OCI-M1 (cell line): ENCODE measurements around the gene ZNF397.
A peak's percentile ranks its signal among the peaks of the same experiment; 100 is the strongest.
"Not testable (repeated sequence)": the region's sequence is repeated elsewhere in the genome, so short reads cannot be mapped to it uniquely, and the experiment has no call there.

Experiments
- DNase-seq: peaks from one replicate; lab custom pipeline; 2025; lab: John Stamatoyannopoulos, UW

Gene ZNF397

DNA sequence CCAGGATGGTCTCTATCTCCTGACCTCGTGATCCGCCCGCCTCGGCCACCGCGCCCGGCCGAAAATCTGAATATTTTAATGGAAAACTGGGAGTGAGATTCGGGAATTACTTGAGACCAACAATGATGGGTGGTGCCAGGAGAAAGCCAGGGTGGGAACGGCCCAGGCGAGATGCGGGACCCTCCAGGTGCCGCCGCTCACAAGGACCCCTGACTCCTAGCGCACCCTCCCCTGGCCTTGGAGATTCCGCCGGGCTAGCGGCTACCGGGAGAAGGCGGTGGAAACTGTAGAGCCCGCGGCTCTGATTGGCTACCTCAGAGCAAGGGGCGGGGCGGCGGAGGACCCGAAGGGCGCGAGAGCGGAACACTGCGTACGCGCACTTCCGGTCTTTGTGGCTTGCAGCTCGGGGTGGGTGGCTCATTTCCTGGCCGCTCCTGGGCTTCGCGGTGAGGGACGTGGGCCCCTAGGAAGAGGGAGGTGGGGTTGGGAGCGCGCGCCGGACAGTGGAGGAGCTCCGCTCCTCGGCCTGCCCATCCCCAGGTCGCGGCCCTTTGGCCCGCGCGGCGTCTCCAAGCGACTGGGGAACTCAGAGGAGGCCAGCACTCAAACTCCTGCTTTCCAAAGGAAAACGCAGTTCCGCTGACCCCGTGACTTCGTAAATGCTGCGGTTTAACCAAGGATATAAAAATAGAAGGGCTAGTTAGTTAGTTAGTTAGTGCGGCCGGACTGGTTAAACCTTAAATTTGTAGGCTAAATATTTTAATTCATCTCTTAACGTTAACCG, at the start of gene ZNF397:
ZNF397 (plus strand) TSS at position 371 of the 784 bp plus-strand sequence. CDS start 1,437 bp downstream, outside the sequence.
- peak; percentile 97 for DNase-seq

DNA sequence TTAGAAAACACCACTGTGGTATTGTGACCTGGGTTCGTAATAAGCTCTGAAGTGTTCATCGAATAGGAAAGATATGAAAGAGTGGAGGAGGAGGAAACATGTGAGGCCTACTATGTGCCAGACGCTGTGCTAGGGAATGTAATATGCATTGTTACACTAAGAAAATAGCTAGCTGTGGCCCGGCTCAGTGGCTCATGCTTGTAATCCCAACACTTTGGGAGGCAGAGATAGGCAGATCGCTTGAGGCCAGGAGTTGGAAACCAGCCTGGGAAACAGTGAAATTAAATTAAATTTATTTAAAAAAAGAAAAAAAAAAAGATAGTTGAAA, 49.2 kb upstream of the ZNF397 start:
- DNase-seq, result no peak

- no peak for DNase-seq
Measured at GRCh38 chr18:35192415-35192814, 48.4 kb upstream of the ZNF397 start.

DNA sequence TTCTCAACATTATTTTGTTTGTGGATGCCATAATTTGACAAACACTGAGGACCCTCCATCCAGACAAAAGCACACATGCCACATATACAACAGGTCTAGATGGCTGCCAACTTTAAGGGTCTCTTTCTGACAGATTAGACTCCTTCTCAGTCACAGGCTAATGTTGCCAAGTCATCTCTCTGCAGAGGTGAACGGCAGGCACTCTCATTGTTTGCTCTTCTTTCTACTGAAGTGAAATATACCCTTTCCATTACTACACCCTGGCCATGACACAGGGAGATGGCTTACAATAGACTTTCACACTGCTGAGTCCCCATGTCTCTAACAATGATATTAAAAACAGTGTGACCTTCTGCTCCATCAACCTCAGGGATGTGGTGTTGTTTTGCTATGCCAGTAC, 47.5 kb upstream of the ZNF397 start:
- DNase-seq, result peak; percentile 5

- no peak for DNase-seq
Measured at GRCh38 chr18:35197296-35197695, 43.5 kb upstream of the ZNF397 start.

DNA sequence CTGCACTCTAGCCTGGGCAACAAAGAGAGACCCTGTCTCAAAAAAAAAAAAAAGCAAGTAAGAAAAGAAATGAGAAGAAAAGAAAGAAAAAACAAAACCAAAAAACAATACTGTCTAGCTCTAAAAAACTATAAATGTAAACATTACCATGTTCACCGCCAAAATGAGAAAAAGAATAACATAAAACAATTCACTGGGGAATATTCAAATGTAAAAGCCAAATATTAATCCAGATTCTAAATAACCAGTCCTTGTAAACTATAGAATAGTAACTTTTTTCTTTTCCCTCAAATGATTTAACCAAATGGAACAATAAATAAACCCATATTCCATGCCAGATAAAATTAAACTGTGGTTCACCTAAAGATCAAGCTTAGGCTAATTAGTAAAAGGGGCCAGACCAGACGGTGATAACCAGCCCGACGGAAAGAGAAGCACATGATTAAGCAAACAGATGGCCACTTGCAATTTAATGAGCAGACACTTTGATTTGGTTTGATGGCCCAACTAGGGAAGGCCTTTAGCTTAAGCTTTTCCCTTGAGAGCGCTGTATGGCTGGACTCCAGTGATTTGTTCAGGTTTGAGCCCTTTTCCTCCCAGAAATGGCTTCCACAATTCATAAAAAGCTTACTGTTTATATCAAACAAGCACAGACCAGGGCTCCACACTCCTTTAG, 39.4 kb upstream of the ZNF397 start:
- no peak for DNase-seq

- DNase-seq, result no peak
Measured at GRCh38 chr18:35203067-35203466, 37.8 kb upstream of the ZNF397 start.

DNA sequence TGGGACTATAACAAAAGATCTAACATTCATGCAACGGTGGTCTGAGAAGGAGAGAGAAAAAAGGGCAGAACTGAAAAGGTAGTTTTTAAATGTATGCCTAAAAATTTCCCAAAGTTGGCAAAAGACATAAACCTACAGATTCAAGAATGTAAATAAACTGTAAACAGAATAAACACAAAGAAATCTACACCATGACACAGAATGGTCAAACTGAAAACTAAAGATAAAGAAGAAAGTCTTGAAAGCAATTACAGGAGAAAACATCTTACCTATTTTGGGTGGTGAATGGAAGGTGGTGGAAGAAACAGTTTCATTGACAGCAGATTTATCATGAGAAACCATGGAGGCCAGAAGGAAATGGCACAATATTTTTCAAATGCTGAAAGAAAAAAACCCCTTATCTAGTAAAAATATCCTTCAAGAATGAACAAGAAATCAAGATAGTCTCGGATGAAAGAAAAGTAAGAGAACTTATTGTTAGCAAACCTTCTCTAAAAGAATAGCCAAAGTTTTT, 35.6 kb upstream of the ZNF397 start:
- DNase-seq, result no peak

DNA sequence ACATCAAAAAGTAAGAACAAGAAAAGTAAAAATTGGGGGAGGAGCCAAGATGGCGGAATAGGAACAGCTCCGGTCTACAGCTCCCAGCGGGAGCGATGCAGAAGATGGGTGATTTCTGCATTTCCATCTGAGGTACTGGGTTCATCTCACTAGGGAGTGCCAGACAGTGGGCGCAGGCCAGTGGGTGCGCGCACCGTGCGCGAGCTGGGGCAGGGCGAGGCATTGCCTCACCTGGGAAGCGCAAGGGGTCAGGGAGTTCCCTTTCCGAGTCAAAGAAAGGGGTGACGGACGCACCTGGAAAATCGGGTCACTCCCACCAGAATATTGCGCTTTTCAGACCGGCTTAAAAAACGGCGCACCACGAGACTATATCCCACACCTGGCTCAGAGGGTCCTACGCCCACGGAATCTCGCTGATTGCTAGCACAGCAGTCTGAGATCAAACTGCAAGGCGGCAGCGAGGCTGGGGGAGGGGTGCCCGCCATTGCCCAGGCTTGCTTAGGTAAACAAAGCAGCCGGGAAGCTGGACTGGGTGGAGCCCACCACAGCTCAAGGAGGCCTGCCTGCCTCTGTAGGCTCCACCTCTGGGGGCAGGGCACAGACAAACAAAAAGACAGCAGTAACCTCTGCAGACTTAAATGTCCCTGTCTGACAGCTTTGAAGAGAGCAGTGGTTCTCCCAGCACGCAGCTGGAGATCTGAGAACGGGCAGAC, 34.9 kb upstream of the ZNF397 start:
- not testable (repeated sequence) for DNase-seq

DNA sequence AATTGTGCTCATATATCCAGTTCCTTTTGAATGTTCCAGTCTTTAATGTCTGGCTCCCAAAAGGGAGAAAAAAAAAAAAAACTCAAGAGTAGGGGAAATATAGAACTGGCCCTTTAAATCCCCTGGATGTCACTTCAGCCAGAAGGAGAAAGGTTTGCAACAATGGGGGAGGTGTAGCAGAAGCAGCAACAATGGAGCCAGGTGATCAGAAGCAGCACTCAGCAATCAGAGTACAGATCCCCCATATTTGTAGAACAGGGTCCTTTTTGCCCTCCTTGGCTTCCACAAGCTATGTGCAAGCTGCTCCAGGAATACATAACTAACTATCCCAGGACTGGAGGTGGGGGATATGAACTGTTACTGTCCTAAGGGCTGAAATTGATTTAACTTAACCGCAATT, 25.8 kb upstream of the ZNF397 start:
- DNase-seq, result no peak

- DNase-seq, result not testable (repeated sequence)
Measured at GRCh38 chr18:35216611-35217010, 24.2 kb upstream of the ZNF397 start.

- not testable (repeated sequence) for DNase-seq
Measured at GRCh38 chr18:35219331-35219730, 21.5 kb upstream of the ZNF397 start.

DNA sequence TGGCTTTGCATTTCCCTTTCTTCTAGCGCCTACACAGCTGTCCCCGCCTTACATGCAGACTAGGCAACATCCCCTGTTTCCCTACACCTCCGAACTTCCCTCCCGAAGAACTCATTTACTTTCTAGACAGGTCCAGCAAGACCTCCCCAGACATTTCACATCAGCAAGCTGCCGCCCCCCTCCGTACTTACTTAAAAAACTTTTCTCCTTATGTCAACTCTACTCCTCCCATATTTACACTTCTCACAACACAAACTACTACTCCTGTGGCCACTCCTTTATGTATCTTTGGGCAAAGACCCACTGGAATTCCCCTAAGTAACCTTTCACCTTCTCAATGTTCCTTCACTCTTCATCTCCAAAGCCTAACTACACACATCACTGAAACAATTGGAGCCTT, 20.4 kb upstream of the ZNF397 start:
- no peak for DNase-seq

DNA sequence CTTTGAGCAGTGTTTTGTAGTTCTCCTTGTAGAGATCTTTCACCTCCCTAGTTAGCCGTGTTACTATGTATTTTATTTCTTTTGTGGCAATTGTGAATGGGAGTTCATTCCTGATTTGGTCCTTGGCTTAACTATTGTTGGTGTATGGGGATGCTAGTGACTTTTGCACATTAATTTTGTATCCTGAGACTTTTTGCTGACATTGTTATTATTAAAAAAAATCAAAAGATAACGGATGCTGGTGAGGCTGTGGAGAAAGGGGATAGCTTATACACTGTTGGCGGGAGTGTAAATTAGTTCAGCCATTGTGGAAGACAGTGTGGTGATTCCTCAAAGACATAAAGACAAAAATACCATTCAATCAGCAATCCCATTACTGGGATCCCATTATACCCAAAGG, 17.0 kb upstream of the ZNF397 start:
- DNase-seq, result no peak

- peak; percentile 11 for DNase-seq
Measured at GRCh38 chr18:35227254-35227653, 13.6 kb upstream of the ZNF397 start.

GRCh38 chr18:35231052-35231451, 9.8 kb upstream of the ZNF397 start:
- DNase-seq, result peak; percentile 89

DNA sequence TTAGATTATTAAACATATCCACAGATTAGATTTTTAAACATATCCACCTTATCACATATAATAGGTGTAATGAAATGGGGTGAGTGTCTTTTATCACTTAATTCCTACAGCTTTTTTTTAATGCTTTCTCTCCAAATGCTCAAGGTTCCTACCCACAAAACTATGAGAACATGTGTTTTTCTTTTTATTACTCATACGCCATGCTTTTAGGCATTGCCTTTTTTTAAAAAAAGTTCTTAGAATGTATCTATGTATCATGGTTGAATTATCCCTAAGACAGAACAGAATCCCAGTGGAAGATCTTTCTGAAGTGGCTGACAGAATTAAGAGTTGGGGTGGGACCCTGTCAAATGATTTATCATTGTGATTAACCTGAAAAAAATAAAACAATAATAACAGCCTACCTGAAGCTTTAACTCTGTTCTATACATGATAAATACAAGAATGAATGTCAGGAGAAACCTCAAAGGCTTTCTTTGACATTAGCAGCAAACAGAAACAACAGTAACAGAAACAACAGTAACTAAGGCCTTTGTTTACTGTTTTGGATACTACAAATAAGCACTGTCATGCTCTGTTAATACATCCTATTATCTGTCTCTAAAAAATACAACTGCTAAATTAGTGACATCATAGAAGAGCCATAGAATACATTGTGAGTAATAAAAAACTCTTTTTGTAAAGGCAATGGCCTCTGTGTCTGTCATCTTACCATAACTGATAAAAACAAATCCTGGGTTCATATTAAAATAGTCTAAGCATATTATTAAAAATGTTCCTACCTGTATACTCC, 4.1 kb upstream of the ZNF397 start:
- no peak for DNase-seq

GRCh38 chr18:35239314-35239713, 1.5 kb upstream of the ZNF397 start:
- no peak for DNase-seq

DNA sequence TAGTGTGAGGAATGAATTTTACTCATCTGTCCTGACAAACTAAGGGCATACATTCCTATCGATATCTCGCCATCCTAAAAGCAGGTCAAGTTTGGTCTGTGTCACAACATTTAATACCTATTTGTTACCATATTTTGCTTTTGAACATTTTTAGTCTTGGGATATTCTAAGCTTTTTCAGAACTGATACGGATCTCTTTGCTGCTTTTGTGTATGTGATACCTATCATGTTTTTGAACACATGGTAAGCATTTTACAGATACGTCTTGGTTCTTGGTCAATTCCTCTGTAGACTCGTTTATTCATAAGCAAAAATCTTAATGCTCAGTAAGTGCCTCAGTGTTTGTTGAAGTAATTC, 592 bp downstream of the ZNF397 start:
- DNase-seq, result no peak

GRCh38 chr18:35242426-35242825, 1.6 kb downstream of the ZNF397 start:
- no peak for DNase-seq

- no peak for DNase-seq
Measured at GRCh38 chr18:35244671-35245070, 3.8 kb downstream of the ZNF397 start.

DNA sequence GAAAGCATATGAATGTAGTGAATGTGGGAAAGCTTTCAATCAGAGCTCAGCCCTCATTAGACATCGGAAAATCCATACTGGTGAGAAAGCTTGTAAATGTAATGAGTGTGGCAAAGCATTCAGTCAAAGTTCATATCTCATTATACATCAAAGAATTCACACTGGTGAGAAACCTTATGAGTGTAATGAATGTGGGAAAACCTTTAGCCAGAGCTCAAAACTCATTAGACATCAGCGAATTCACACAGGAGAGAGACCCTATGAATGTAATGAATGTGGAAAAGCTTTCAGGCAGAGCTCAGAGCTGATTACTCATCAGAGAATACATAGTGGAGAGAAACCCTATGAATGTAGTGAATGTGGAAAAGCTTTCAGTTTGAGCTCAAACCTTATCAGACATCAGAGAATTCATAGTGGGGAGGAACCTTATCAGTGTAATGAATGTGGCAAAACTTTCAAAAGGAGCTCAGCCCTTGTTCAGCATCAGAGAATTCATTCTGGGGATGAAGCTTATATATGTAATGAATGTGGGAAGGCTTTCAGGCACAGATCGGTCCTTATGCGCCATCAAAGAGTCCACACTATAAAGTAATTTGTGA, 5.0 kb downstream of the ZNF397 start:
- DNase-seq, result peak; percentile 5
